Vagina (tissue), 2 donors: ENCODE results near the gene PAM16.
"Not testable (repeated sequence)": the region's sequence is repeated elsewhere in the genome, so short reads cannot be mapped to it uniquely, and the experiment has no call there.

Experiments
- CTCF ChIP-seq, 3 experiments: fragments of 450-650 bp in 2 of 3; fragments of 200-600 bp in 1 of 3; sonication (generic) in 1 of 3; IDR thresholded peaks; one replicate each; pipeline ENCODE4 v1.5.1; 2017 to 2019; ENCODE audit warnings: antibody characterized with exemption in 3 of 3, mild to moderate bottlenecking in 2 of 3, moderate library complexity in 2 of 3
- POLR2AphosphoS5 ChIP-seq, 2 donors: sonication (generic); formaldehyde crosslinking; IDR thresholded peaks; one replicate each; pipeline ENCODE4 v1.9.0; 2017; ENCODE audit warnings: antibody characterized with exemption in 2 of 2, mild to moderate bottlenecking in 2 of 2, low read depth in 1 of 2; ENCODE audit not compliant: insufficient read depth in 1 of 2

- not testable (repeated sequence) for TF ChIP-seq CTCF (IDR thresholded peaks at IDR 0.05); POLR2AphosphoS5 (IDR thresholded peaks at IDR 0.05; ENCODE audit: insufficient read depth in 1 of 2, low read depth in 1 of 2)
Observed at GRCh38 chr16:4333714-4334113, 17.4 kb downstream of the PAM16 start.
